Mucosa of descending colon (tissue), 3 donors: ENCODE measurements around the gene ITM2A. TPM values are rescaled to one million over a fixed set of nuclear protein-coding genes. Genes with fewer than 3 reads are reported as not detected.

Experiments
- ATAC-seq: fragments of 200-7000 bp; cut with Tn5 transposase; one replicate; pipeline ENCODE4 v1.9.1; 2020; ENCODE audit warnings: mild to moderate bottlenecking, moderate library complexity
- DNase-seq, 3 donors: peaks; one replicate each; pipeline ENCODE4 v3.0.0-alpha.2; 2020
- H3K36me3 ChIP-seq: fragments of 200-600 bp; one replicate; pipeline ENCODE4 v1.8.0; 2021; ENCODE audit warnings: low read depth, mild to moderate bottlenecking
- H3K4me1 ChIP-seq: fragments of 200-600 bp; one replicate; pipeline ENCODE4 v1.8.0; 2021; ENCODE audit warnings: low read depth, mild to moderate bottlenecking
- H3K4me3 ChIP-seq: fragments of 200-600 bp; one replicate; pipeline ENCODE4 v1.8.0; 2021; ENCODE audit warnings: mild to moderate bottlenecking
- H3K9me3 ChIP-seq: fragments of 200-600 bp; one replicate; pipeline ENCODE4 v1.8.0; 2021; ENCODE audit warnings: mild to moderate bottlenecking
- CTCF ChIP-seq: fragments of 200-600 bp; IDR thresholded peaks from one replicate; pipeline ENCODE4 v1.8.0; 2022; ENCODE audit warnings: antibody characterized with exemption, mild to moderate bottlenecking
- intact Hi-C, 2 donors: fragments of 100-400 bp; cut with DNase I in 1 of 2; cut with micrococcal nuclease in 1 of 2; formaldehyde crosslinking; loops; one replicate each; pipeline versions ENCODE4 v1.11.0 to v1.11.1; 2022; cut with DNase I, micrococcal nuclease
- total RNA-seq, 3 donors: library from RNA; stranded (reverse); fragmentation: NEBNext Ultra II Directional in 2 of 3; extraction: Animal tissue kit (Norgen Biotek cat#: 25700) in 2 of 3; gene quantifications; one replicate each; pipeline versions ENCODE4 v1.2.1 to v1.2.4, GENCODE V29; 2021 to 2023
- donor health status: DM: no; HTN: no; CAD: no; lungs with moderate emphysema.
- donor health status: DM: no; HTN: no; CAD: no.
- donor health status: DM: no; HTN: yes; CAD: no.

ITM2A gene
- total RNA-seq, 3 donors from 2014 or later = 14.5 to 36.0 (median 16.4) TPM

- peak in 1 of 3 donors; percentile 3 for DNase-seq
- intact Hi-C loops = no loop called here
- no peak for ATAC-seq
- H3K9me3 ChIP-seq = no peaks in the 10 kb centered on the region
- H3K4me1 ChIP-seq = no peaks in the 10 kb centered on the region
- no peak for TF ChIP-seq CTCF
- no peaks in the 10 kb centered on the region for H3K36me3 ChIP-seq
- H3K4me3 ChIP-seq = no peak overlapping the region
Measured at GRCh38 chrX:79371101-79371500, 4.0 kb upstream of the ITM2A start.

DNA sequence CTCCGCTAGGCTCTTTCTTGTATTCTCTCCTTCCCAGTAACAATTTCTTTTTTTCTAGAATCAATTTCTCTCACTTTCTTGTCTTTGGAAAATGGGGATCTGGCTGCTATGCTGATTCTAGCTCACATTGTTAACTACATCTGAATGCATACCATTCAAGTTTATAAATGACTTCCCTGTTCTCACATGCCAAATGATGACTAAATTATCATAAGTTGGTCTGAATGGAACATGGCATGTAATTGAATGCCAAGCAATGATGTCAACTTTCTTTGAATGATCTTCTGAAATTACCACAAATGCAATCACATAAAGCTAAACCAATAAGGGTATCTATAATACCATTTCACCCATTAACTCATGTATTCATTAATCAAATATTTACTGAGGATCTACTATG lies 2.7 kb upstream of the ITM2A start:
- TF ChIP-seq CTCF = no peak
- Histone ChIP-seq H3K9me3 (no peaks in the 10 kb centered on the region), H3K36me3 (no peaks in the 10 kb centered on the region), H3K4me3 (no peak overlapping the region), H3K4me1 (no peaks in the 10 kb centered on the region)
- ATAC-seq = no peak
- intact Hi-C loops = no loop called here
- DNase-seq = no peak

GRCh38 chrX:79368441-79368840 lies 1.3 kb upstream of the ITM2A start:
- no peaks in the 10 kb centered on the region for H3K4me1 ChIP-seq
- H3K4me3 ChIP-seq = no peak overlapping the region
- DNase-seq (no peak), ATAC-seq (no peak)
- H3K36me3 ChIP-seq = no peaks in the 10 kb centered on the region
- intact Hi-C loops = no loop called here
- no peak for TF ChIP-seq CTCF
- no peaks in the 10 kb centered on the region for H3K9me3 ChIP-seq

GRCh38 chrX:79367907-79368306 lies 773 bp upstream of the ITM2A start:
- ATAC-seq (no peak), DNase-seq (no peak)
- no peaks in the 10 kb centered on the region for H3K36me3 ChIP-seq
- no peak for TF ChIP-seq CTCF
- intact Hi-C loops = no loop called here
- no peak overlapping the region for H3K4me3 ChIP-seq
- no peaks in the 10 kb centered on the region for H3K4me1 ChIP-seq
- no peaks in the 10 kb centered on the region for H3K9me3 ChIP-seq

- intact Hi-C loops = no loop called here
- ATAC-seq (no peak), DNase-seq (no peak)
- Histone ChIP-seq H3K4me1 (no peaks in the 10 kb centered on the region), H3K4me3 (no peak overlapping the region), H3K9me3 (no peaks in the 10 kb centered on the region), H3K36me3 (no peaks in the 10 kb centered on the region)
- TF ChIP-seq CTCF = no peak
Measured at GRCh38 chrX:79366556-79366872, 620 bp downstream of the ITM2A start.

DNA sequence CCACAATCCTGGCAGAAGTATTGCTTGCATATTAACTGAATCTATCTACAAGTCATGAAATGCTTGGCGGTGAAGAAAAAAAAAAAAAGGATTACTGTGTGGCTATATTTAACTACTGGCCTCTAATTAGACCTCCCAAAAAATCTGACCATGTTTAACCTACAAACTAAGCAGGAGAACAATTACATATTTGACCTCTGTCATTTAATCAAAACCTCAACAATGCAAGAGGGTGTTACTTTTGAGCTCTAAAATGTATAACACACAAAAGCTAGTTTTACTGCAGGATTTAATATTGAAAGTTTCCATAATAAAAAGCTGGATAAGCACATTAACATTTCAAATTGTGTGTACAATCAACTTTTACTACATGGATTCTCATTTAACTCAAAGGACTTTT lies 1.5 kb downstream of the ITM2A start:
- TF ChIP-seq CTCF = no peak
- H3K36me3 ChIP-seq = no peaks in the 10 kb centered on the region

More for the DNA sequence above, 1.5 kb downstream of the ITM2A start:
- no peak for ATAC-seq
- intact Hi-C loops = no loop called here
- no peak overlapping the region for H3K4me3 ChIP-seq
- no peak for DNase-seq
- H3K9me3 ChIP-seq = no peaks in the 10 kb centered on the region
- H3K4me1 ChIP-seq = no peaks in the 10 kb centered on the region
